MM.1S (cell line): Measurements from ENCODE around the gene TPGS1.

Experiments
- EZH2 ChIP-seq: fragments of 300-600 bp; sonication (generic); optimal IDR thresholded peaks from 2 replicates; pipeline ENCODE3; 2017; ENCODE audit warnings: low read depth, mild to moderate bottlenecking, antibody characterized with exemption, low read length, mixed read lengths
- EZH2phosphoT487 ChIP-seq: fragments of 300-600 bp; sonication (generic); IDR thresholded peaks from 2 replicates; pipeline ENCODE4 v1.6.1; 2018; ENCODE audit warnings: antibody characterized with exemption, low read length
- TF ChIP-seq, protein P1 (sequence below): fragments of 300-600 bp; sonication (generic); IDR thresholded peaks from 2 replicates; pipeline ENCODE4 v1.5.1; 2016; ENCODE audit warnings: antibody characterized with exemption, low read length, mixed read lengths

GRCh38 chr19:514166-514663 is 6.9 kb downstream of the TPGS1 start:
- TF ChIP-seq EZH2phosphoT487 (no peak), EZH2 (no peak)
- TF ChIP-seq, protein P1, sequence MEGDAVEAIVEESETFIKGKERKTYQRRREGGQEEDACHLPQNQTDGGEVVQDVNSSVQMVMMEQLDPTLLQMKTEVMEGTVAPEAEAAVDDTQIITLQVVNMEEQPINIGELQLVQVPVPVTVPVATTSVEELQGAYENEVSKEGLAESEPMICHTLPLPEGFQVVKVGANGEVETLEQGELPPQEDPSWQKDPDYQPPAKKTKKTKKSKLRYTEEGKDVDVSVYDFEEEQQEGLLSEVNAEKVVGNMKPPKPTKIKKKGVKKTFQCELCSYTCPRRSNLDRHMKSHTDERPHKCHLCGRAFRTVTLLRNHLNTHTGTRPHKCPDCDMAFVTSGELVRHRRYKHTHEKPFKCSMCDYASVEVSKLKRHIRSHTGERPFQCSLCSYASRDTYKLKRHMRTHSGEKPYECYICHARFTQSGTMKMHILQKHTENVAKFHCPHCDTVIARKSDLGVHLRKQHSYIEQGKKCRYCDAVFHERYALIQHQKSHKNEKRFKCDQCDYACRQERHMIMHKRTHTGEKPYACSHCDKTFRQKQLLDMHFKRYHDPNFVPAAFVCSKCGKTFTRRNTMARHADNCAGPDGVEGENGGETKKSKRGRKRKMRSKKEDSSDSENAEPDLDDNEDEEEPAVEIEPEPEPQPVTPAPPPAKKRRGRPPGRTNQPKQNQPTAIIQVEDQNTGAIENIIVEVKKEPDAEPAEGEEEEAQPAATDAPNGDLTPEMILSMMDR: no peak
